Type B pancreatic cell (in vitro differentiated cells): ENCODE results near the gene GLIS1. TPM values are rescaled to one million over a fixed set of nuclear protein-coding genes. Genes with fewer than 3 reads are reported as not detected.
A peak's percentile ranks its signal among the peaks of the same experiment; 100 is the strongest.

ENCODE experiments used
- DNase-seq: peaks from one replicate; pipeline ENCODE4 v3.0.0; 2021; ENCODE audit warnings: mixed read lengths; ENCODE audit not compliant: unreplicated experiment; ENCODE audit errors: extremely low spot score
- H3K27ac Mint-ChIP-seq: 2 replicates; pipeline ENCODE4 v1.8.0; 2021; ENCODE audit warnings: mild to moderate bottlenecking, mixed read lengths
- H3K27me3 Mint-ChIP-seq: 2 replicates; pipeline ENCODE4 v1.8.0; 2021; ENCODE audit warnings: mixed read lengths
- H3K36me3 Mint-ChIP-seq: 2 replicates; pipeline ENCODE4 v1.8.0; 2021; ENCODE audit warnings: mixed read lengths
- H3K4me1 Mint-ChIP-seq: one replicate; pipeline ENCODE4 v1.8.0; 2021; ENCODE audit warnings: mixed read lengths; ENCODE audit not compliant: unreplicated experiment
- H3K4me3 Mint-ChIP-seq: 2 replicates; pipeline ENCODE4 v1.8.0; 2021; ENCODE audit warnings: mild to moderate bottlenecking, mixed read lengths
- H3K9me3 Mint-ChIP-seq: 2 replicates; pipeline ENCODE4 v1.8.0; 2021; ENCODE audit warnings: mixed read lengths
- CTCF ChIP-seq: fragments of 200-600 bp; sonication (generic); conservative IDR thresholded peaks from 2 replicates; pipeline ENCODE4 v1.5.0; 2021; ENCODE audit warnings: antibody characterized with exemption, mild to moderate bottlenecking
- total RNA-seq: library from RNA; stranded (reverse); gene quantifications from 2 replicates; pipeline ENCODE4 v1.2.1, GENCODE V29; 2021; ENCODE audit warnings: low replicate concordance

GLIS1 gene
- total RNA-seq, 1 donor from 2014 or later = 2.1 TPM

DNA sequence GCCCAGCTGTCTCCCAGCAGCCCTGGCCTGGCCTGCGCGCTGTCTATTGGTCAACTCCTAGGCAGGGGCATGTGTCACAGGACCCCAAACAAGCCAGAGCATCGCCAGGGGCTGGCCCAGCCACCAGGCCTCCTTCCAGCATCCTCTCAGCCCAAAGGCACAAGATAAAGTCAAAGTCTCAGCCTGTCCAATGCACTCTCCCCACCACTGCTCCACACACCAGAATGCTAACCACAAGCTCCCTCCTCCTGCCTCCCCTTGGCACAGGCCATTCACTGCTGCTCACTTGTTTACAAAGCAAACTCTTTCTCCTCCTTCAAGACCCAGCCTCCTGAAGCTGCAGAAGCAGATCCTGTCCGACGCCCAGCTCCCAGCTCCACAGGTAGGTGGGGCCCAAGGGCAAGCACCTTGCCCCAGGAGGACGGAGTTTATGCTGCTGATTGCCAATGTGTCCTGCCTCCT is 146.4 kb downstream of the GLIS1 start:
- no peak for DNase-seq
- H3K27me3 Mint-ChIP-seq = peaks cover 11% of the 10 kb centered on the region
- H3K27ac Mint-ChIP-seq = peak overlapping the region; percentile 17
- no peak for TF ChIP-seq CTCF
- no peak overlapping the region for H3K4me3 Mint-ChIP-seq
- no peaks in the 10 kb centered on the region for H3K36me3 Mint-ChIP-seq
- peaks cover 30% of the 10 kb centered on the region for H3K4me1 Mint-ChIP-seq
- H3K9me3 Mint-ChIP-seq = no peaks in the 10 kb centered on the region

- no peaks in the 10 kb centered on the region for H3K9me3 Mint-ChIP-seq
- peaks cover 34% of the 10 kb centered on the region for H3K4me1 Mint-ChIP-seq
- no peak overlapping the region for H3K27ac Mint-ChIP-seq
- peaks cover 11% of the 10 kb centered on the region for H3K27me3 Mint-ChIP-seq
- no peak for TF ChIP-seq CTCF
- H3K4me3 Mint-ChIP-seq = no peak overlapping the region
- no peaks in the 10 kb centered on the region for H3K36me3 Mint-ChIP-seq
- DNase-seq = no peak
Measured at GRCh38 chr1:53591924-53592323, 147.0 kb downstream of the GLIS1 start.

GRCh38 chr1:53590531-53591515 is 148.1 kb downstream of the GLIS1 start:
- Mint-ChIP-seq H3K27me3 (peaks cover 18% of the 10 kb centered on the region), H3K36me3 (no peaks in the 10 kb centered on the region), H3K4me1 (peaks cover 39% of the 10 kb centered on the region), H3K27ac (peak overlapping the region; percentile 51), H3K4me3 (peak overlapping the region; percentile 36), H3K9me3 (no peaks in the 10 kb centered on the region)
- TF ChIP-seq CTCF = no peak
- no peak for DNase-seq

DNA sequence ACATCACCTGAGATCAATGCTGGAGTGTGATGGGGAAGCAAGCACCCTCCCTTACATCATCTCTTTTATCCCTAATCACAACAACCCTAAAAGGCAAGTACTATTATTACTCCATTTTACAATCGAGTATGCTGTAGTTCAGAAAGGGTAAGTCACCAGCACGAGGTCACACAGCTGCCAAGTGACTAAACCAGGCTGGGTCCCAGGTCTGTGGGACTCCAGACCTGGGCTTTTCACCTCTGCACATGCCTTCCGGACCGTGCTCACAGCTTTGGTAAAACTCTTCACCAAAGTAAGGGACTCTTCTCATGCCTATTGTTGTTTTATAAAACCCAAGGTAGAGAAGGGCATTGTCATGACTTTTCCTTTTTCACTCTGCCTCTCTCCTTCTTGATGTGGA is 148.9 kb downstream of the GLIS1 start:
- no peak for TF ChIP-seq CTCF
- Mint-ChIP-seq H3K4me3 (no peak overlapping the region), H3K4me1 (peaks cover 41% of the 10 kb centered on the region), H3K36me3 (no peaks in the 10 kb centered on the region), H3K9me3 (no peaks in the 10 kb centered on the region), H3K27me3 (peaks cover 18% of the 10 kb centered on the region), H3K27ac (no peak overlapping the region)
- DNase-seq = no peak

DNA sequence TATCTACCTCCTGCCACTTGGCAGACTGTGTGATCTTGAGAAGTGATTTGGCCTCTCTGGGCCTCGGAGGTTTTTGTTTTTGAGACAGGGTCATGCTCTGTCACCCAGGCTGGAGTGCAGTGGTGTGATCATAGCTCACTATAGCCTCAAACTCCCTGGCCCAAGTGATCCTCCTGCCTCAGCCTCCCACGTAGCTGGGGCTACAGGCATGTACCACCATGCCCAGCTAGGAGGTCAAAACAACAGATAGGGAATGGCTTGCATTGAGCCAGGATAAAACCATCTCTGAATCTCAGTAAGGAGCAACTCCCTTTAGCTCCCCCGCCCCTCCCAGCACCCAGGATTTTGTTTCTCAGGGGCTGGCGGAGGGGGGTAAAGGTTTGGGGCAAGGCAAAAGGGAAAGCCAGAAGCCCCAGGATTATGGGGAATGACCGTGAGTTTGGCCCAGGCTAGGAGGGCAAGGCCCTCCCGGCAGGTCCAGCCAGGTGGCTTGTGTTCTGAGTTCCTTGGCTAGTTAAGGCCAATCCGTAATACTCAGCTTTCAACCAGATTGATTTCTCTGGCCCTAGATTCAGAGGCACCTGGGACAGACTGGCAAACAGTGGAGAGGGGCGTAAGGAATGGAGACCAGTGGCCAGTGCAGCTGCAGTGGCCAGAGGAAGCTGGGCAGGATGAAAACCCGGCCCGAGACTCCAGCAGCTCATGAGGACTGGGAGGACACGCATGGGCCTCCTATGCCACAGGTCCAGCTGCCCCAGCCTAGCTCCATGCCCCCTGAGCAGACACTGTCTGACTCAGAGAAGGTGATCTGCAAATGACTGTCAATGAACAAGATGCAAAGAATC is 149.7 kb downstream of the GLIS1 start:
- Mint-ChIP-seq H3K36me3 (no peaks in the 10 kb centered on the region), H3K9me3 (no peaks in the 10 kb centered on the region), H3K27me3 (peaks cover 19% of the 10 kb centered on the region), H3K4me1 (peaks cover 48% of the 10 kb centered on the region), H3K27ac (no peak overlapping the region), H3K4me3 (no peak overlapping the region)
- TF ChIP-seq CTCF = no peak
- peak; percentile 59 for DNase-seq
